Lung (tissue), 12 donors: Measurements from ENCODE around the gene FAM210A. TPM values are rescaled to one million over a fixed set of nuclear protein-coding genes. Genes with fewer than 3 reads are reported as not detected.

ENCODE experiments used
- ATAC-seq: fragments of 200-7000 bp; cut with Tn5 transposase; one replicate; pipeline ENCODE4 v1.9.1; 2020; ENCODE audit warnings: moderate number of reproducible peaks; ENCODE audit not compliant: insufficient read depth, low FRiP score
- DNase-seq, 3 donors: peaks; one replicate each; pipeline ENCODE4 v3.0.0-alpha.2; 2013 to 2017
- H3K27ac ChIP-seq, 2 donors: one replicate each; pipeline ENCODE4 v1.5.1; 2013; ENCODE audit warnings: mild to moderate bottlenecking in 2 of 2, moderate library complexity in 2 of 2, control low read depth in 1 of 2, inconsistent platforms in 1 of 2, low read depth in 1 of 2, low read length in 1 of 2
- H3K27me3 ChIP-seq, 3 donors: one replicate each; pipeline ENCODE4 v1.5.1; 2013; ENCODE audit warnings: low read length in 2 of 3; ENCODE audit not compliant: control insufficient read depth in 3 of 3, insufficient read depth in 3 of 3
- H3K36me3 ChIP-seq, 4 donors: one replicate each; pipeline ENCODE4 v1.5.1; 2013; ENCODE audit warnings: low read length in 4 of 4, mild to moderate bottlenecking in 1 of 4, moderate library complexity in 1 of 4; ENCODE audit not compliant: control insufficient read depth in 4 of 4, insufficient read depth in 4 of 4
- H3K4me1 ChIP-seq, 5 donors: one replicate each; pipeline ENCODE4 v1.5.1; 2013; ENCODE audit warnings: low read length in 5 of 5, mild to moderate bottlenecking in 2 of 5, moderate library complexity in 1 of 5; ENCODE audit not compliant: control insufficient read depth in 5 of 5, insufficient read depth in 5 of 5
- H3K4me3 ChIP-seq: one replicate; pipeline ENCODE4 v1.5.1; 2013; ENCODE audit warnings: mild to moderate bottlenecking, control low read depth, moderate library complexity
- H3K9ac ChIP-seq, 2 donors: one replicate each; pipeline ENCODE4 v1.5.1; 2013; ENCODE audit warnings: low read length in 2 of 2, control low read depth in 1 of 2; ENCODE audit not compliant: insufficient read depth in 1 of 2
- H3K9me3 ChIP-seq, 4 donors: one replicate each; pipeline ENCODE4 v1.5.1; 2013; ENCODE audit warnings: low read length in 3 of 4, mild to moderate bottlenecking in 1 of 4, moderate library complexity in 1 of 4; ENCODE audit not compliant: control insufficient read depth in 4 of 4, insufficient read depth in 3 of 4
- CTCF ChIP-seq: IDR thresholded peaks from 2 replicates; pipeline ENCODE4 v1.5.1; 2012; ENCODE audit warnings: mild to moderate bottlenecking; ENCODE audit errors: control extremely low read depth, extremely low read depth
- WGBS, 2 donors: extraction: QIAGEN DNeasy Blood & Tissue Kit; methylation state at CpG; one replicate each; pipeline ENCODE4 v1.1.7; 2013; 5-methylcytosine and 5-hydroxymethylcytosine counted together
- polyA plus RNA-seq, 2 donors: library from polyadenylated mRNA; stranded (reverse); fragments of 200-250 nt; gene quantifications; one replicate each; pipeline ENCODE4 v1.2.1, GENCODE V29; 2013
- total RNA-seq, 2 donors: library from RNA; depleted of rRNA in 1 of 2; stranded (reverse); fragments of >200 nt in 1 of 2; gene quantifications; one replicate each; pipeline ENCODE4 v1.2.1, GENCODE V29; 2014 to 2021
- donor health status: control.
- donor health status: control.
- donor health status: Bipolar disorder and iron deficiency.
- donor health status: healthy.
- donor health status: DM: yes; HTN: yes; CAD: no.

Gene FAM210A
- total and polyA plus RNA-seq, 4 donors: 4.2 to 20.2 (median 8.4) TPM

GRCh38 chr18:13661051-13661778, 65.1 kb downstream of the FAM210A start:
- no peak overlapping the region for H3K27ac ChIP-seq
- no peak for DNase-seq

GRCh38 chr18:13660510-13660909, 65.8 kb downstream of the FAM210A start:
- ATAC-seq (no peak), DNase-seq (peak in 2 of 3 donors; percentile 49 to 52)
- Histone ChIP-seq H3K27ac (no peak overlapping the region), H3K4me3 (no peak overlapping the region), H3K36me3 (peaks cover 0 to 3% (median 0%) of the 10 kb centered on the region in 4 donors), H3K9me3 (no peaks in the 10 kb centered on the region), H3K4me1 (peaks cover 0 to 8% (median 6%) of the 10 kb centered on the region in 5 donors), H3K9ac (no peak overlapping the region), H3K27me3 (no peaks in the 10 kb centered on the region)
- no peak for TF ChIP-seq CTCF
- 79 to 90% methylated on average over 5 of the region's 5 CpGs for WGBS, 2 donors

More at GRCh38 chr18:13661051-13661778, 65.1 kb downstream of the FAM210A start:
- TF ChIP-seq CTCF: no peak
- H3K9ac ChIP-seq: no peak overlapping the region
- H3K27me3 ChIP-seq: no peaks in the 10 kb centered on the region
- H3K9me3 ChIP-seq: no peaks in the 10 kb centered on the region
- peaks cover 0 to 3% (median 0%) of the 10 kb centered on the region in 4 donors for H3K36me3 ChIP-seq
- H3K4me1 ChIP-seq: peaks cover 0 to 8% (median 6%) of the 10 kb centered on the region in 5 donors
- H3K4me3 ChIP-seq: no peak overlapping the region
- 85 to 88% methylated on average over 8 of the region's 8 CpGs for WGBS, 2 donors
- ATAC-seq: no peak

GRCh38 chr18:13658436-13659204, 67.7 kb downstream of the FAM210A start:
- Histone ChIP-seq H3K4me1 (peaks cover 0 to 6% (median 1%) of the 10 kb centered on the region in 5 donors), H3K9me3 (no peaks in the 10 kb centered on the region), H3K27ac (no peak overlapping the region), H3K36me3 (no peaks in the 10 kb centered on the region), H3K27me3 (no peaks in the 10 kb centered on the region), H3K4me3 (no peak overlapping the region), H3K9ac (no peak overlapping the region)
- ATAC-seq: no peak
- TF ChIP-seq CTCF: no peak
- no peak for DNase-seq
- WGBS, 2 donors: 81 to 83% methylated on average over 8 of the region's 8 CpGs
